ENCODE data around the gene ASB6.

DNA sequence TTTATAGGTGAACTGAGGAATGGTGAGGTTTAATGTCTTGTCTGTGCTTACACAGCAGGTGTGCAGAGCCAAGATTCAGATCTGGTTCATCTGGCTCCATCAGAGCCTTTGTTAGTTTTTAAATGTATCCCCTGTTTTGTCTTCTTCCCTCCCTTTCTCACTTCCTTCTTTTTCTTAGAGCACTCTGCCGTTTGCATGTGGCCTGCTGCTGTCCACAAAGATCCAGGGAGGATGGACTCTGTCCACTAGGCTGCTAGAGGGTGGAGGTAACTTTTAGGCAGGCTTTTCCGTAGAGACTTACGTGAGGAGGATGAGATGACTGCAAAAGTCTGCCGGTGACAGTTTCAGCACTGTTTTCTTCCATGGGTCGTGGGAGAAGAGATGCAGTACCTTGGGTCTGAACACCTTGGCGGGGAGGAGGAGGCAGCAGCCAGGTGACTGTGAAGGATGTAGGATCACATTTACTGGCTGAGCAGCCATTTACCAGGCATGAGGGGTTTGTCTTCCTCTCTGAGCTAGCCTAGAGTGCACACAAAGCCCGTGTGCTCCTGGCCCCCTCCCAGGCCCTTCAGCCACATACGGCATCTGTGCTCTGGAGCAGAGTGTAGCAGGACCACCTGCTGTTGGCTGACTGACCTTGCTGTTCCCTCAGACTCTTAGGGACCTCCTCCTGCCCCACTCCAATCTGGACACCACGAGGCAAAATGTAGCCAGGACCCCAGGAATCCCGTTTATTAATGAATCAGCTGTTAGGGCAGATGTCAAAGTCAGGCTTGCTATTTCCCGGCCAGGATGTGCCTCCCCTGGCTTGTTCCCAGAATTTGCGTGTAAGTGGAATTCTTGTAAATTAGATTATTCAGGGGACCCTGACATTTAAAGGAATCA is 14.2 kb downstream of the ASB6 start:
- TF ChIP-seq, protein P1, sequence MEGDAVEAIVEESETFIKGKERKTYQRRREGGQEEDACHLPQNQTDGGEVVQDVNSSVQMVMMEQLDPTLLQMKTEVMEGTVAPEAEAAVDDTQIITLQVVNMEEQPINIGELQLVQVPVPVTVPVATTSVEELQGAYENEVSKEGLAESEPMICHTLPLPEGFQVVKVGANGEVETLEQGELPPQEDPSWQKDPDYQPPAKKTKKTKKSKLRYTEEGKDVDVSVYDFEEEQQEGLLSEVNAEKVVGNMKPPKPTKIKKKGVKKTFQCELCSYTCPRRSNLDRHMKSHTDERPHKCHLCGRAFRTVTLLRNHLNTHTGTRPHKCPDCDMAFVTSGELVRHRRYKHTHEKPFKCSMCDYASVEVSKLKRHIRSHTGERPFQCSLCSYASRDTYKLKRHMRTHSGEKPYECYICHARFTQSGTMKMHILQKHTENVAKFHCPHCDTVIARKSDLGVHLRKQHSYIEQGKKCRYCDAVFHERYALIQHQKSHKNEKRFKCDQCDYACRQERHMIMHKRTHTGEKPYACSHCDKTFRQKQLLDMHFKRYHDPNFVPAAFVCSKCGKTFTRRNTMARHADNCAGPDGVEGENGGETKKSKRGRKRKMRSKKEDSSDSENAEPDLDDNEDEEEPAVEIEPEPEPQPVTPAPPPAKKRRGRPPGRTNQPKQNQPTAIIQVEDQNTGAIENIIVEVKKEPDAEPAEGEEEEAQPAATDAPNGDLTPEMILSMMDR (IDR thresholded peaks at IDR 0.05) = no peak
- TF ChIP-seq POLR2A (IDR thresholded peaks at IDR 0.05) = no peak

All from body of pancreas (tissue), 4 donors.